Sigmoid colon (tissue), 4 donors: ENCODE results near the gene NPFFR1.

Experiments used
- EP300 ChIP-seq, 4 donors: sonication (generic); formaldehyde crosslinking; IDR thresholded peaks; one replicate each; pipeline ENCODE4 v1.6.1; 2017; ENCODE audit warnings: antibody characterized with exemption in 4 of 4
- POLR2A ChIP-seq, 2 donors: fragments of 450-650 bp; IDR thresholded peaks; one replicate each; pipeline ENCODE4 v1.6.1; 2016; ENCODE audit warnings: antibody characterized with exemption in 2 of 2, mild to moderate bottlenecking in 2 of 2, moderate library complexity in 2 of 2

- TF ChIP-seq EP300 (IDR thresholded peaks at IDR 0.05) (no peak), POLR2A (IDR thresholded peaks at IDR 0.05) (no peak)
Measured at GRCh38 chr10:70212879-70213278, 70.9 kb downstream of the NPFFR1 start.
